Fibroblast of the aortic adventitia (primary cell): Measurements from ENCODE around the gene TF. TPM values are rescaled to one million over a fixed set of nuclear protein-coding genes. Genes with fewer than 3 reads are reported as not detected.

ENCODE experiments used
- DNase-seq: peaks from one replicate; pipeline ENCODE4 v3.0.0-alpha.2; 2010; ENCODE audit warnings: low read depth
- H3K4me3 ChIP-seq: 2 replicates; pipeline ENCODE4 v1.5.1; 2011; ENCODE audit warnings: low read depth, mild to moderate bottlenecking, control low read depth, low read length, moderate library complexity
- small RNA-seq: library from RNA; depleted of rRNA; stranded (forward); fragments of <200 nt; gene quantifications from one replicate; pipeline ENCODE3, GENCODE V24; 2012
- total RNA-seq: library from RNA; depleted of rRNA; stranded (reverse); fragments of >200 nt; gene quantifications from 2 replicates; pipeline ENCODE4 v1.2.3, GENCODE V29; 2012; ENCODE audit warnings: low replicate concordance
- TF ChIP-seq, protein P1 (sequence below): IDR thresholded peaks from 2 replicates; pipeline ENCODE4 v1.5.1; 2011; ENCODE audit warnings: mild to moderate bottlenecking, low read length, control low read depth, inconsistent platforms; ENCODE audit not compliant: insufficient read depth

TF gene
- total RNA-seq, 1 donor = under 0.01 TPM

DNA sequence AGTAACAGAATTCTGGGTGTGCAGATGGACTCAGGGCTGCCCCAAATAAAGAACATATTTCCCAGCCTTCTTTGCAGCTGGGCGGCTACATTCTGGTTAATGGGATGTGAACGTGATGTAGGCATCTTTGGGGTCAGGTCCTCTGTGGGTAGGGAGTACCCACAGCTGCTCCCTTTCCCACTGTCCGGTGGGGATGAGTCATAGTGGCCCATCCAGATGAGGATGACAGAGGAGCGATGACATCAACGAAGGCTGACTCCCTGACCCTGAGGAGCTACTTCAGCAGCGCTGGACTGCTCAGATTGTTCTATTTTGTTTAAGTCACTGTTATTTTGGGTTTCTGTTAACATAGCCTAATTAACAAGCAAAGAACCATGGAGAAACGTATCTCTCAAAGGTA is 97.4 kb downstream of the TF start:
- TF ChIP-seq, protein P1, sequence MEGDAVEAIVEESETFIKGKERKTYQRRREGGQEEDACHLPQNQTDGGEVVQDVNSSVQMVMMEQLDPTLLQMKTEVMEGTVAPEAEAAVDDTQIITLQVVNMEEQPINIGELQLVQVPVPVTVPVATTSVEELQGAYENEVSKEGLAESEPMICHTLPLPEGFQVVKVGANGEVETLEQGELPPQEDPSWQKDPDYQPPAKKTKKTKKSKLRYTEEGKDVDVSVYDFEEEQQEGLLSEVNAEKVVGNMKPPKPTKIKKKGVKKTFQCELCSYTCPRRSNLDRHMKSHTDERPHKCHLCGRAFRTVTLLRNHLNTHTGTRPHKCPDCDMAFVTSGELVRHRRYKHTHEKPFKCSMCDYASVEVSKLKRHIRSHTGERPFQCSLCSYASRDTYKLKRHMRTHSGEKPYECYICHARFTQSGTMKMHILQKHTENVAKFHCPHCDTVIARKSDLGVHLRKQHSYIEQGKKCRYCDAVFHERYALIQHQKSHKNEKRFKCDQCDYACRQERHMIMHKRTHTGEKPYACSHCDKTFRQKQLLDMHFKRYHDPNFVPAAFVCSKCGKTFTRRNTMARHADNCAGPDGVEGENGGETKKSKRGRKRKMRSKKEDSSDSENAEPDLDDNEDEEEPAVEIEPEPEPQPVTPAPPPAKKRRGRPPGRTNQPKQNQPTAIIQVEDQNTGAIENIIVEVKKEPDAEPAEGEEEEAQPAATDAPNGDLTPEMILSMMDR = no peak
- DNase-seq = no peak
- H3K4me3 ChIP-seq = no peak overlapping the region

DNA sequence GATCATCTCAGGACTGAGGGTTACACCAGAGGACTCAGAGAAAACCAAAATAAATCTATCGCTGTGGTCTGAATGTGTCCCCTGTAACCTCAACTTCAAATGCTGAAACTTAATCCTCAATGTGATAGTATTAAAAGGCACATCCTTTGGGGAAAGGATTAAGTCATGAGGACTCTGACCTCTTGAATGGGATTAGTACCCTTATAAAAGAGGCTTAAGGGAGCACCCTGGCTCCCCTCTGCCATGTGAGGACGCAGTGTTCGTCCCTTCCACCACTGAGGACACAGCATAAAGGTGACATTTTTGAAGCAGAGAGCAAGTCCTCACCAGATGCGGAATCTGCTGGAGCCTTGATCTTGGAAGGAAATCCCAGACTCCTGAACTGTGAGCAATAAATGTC is 98.9 kb downstream of the TF start:
- DNase-seq = no peak
- H3K4me3 ChIP-seq = no peak overlapping the region
- TF ChIP-seq, protein P1 = no peak

Small RNAs within 50 kb of the gene (small RNA-seq; reads per million reads assigned to genes)
- not detected for gene RNA5SP140

Other genes starting within 250 kb of the TF start
- 102 and 127 TPM in 2 replicates for gene CDV3, start 172.7 kb upstream of the TF start, total RNA-seq
- 40.9 and 60.3 TPM in 2 replicates for gene TOPBP1, start 84.5 kb upstream of the TF start, total RNA-seq
- 76.7 and 86.9 TPM in 2 replicates for gene SRPRB, start 59.4 kb downstream of the TF start, total RNA-seq
- gene RAB6B, start 149.5 kb downstream of the TF start, total RNA-seq = 0.36 and 0.49 TPM in 2 replicates